ENCODE data around the gene COL4A5.
"Not testable (repeated sequence)": the region's sequence is repeated elsewhere in the genome, so short reads cannot be mapped to it uniquely, and the experiment has no call there.

Gene COL4A5

DNA sequence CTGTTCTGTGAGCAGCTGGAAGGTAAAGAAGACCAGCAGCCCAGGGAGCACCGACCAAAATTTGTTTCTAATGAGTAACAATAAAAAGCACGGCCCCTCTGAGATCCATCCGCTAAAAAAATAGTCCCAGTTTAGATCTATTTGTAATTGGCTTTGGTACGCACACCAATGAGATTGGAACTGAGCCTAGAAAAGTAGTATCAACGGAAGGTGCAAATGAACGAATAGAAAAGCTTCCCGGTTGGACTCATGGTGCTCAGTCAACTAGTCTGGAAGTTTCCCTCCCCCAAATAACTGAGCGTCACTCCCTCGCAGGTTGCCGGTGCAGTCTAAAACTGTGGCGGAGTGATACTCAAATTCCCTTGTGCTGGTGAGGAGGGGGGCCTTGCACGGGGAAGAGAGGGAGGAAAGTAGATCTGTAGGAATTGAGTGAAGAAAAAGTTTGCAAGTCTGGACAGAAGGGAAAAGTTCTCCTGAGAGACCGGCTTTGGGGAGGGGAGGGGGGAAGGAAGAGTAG, at the start of gene COL4A5:
Gene COL4A5 (plus strand): TSS at position 413 of the 517 bp plus-strand sequence. CDS start 288 bp downstream, outside the sequence.
- peak; percentile 60 for DNase-seq (ENCODE audit: low read depth, low spot score)

DNA sequence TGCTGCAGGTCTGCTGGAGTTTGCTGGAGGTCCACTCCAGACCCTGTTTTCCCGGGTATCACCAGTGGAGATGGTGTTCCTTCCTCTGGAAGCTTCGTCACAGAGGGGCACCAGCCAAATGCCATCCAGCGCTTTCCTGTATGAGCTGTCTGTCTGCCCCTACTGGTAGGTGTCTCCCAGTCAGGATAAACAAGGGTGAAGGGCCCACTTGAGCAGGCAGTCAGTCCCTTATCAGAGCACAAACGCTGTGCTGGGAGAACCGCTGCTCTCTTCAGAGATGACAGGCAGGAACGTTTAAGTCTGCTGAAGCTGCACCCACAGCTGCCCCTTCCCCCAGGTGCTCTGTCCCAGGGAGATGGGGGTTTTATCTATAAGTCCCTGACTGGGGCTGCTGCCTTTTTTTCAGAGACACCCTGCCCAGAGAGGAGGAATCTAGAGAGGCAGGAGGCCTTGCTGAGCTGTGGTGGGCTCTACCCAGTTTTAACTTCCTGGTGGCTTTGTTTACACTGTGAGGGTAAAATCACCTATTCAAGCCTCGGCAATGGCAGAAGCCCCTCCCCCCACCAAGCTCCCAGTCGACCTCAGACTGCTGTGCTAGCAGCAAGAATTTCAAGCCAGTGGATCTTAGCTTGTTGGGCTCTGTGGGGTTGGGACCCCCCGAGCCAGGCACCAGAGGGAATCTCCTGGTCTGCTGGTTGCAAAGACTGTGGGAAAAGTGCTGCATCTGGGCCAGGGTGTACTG, 48.5 kb upstream of the COL4A5 start:
- not testable (repeated sequence) for DNase-seq (ENCODE audit: low read depth, low spot score)

DNA sequence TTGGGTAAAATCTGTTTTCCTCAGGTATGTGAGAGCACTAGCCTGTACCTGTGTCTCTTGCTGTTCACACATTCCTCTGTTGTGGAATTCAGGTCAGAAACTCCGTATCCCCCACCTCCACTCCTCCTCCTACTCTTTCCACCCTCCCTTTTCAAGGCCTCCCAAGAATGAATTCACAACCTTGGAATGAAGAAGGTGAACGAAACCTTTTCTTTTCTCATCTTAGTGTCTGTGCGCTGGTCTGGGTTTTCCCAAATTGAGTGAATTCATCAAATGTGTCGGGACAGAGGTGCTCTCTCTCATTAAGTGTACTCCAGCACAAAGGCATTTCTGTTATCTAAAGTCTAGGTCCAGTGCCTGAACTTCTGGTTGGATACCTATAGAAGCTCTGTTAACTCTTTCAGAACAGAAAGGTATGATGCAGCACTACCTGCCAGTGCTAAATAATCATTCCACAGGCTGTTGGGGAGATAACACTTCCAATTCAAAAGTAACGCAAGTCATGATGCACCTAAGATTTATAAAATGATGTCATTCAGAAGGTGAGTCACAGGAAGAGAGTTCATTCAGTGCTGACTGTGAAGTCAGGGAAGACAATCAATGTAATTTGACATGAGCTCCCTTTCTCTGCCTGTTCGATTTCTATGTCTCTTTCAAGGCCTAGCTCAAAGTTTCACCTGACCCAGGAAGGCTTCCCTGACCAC, 43.3 kb upstream of the COL4A5 start:
- DNase-seq (ENCODE audit: low read depth, low spot score) = no peak

DNA sequence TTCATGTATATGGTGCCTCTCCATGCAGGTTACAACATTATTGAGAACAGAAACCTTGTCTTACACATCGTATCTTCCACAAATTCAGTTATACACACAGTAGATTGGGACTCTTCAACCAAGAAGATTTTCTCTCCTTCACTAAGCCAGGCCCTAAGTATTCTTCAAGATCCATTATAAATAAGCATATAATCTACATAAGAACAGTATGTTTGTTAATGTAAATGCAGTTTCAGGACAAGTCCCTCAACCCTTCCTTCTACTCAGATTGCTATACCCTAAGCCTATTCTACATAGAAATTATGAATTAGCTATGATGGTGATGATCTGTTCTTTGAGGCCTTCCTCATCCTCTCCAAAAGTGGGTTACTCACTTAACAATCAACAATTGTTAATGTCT, 42.7 kb upstream of the COL4A5 start:
- no peak for DNase-seq (ENCODE audit: low read depth, low spot score)

DNA sequence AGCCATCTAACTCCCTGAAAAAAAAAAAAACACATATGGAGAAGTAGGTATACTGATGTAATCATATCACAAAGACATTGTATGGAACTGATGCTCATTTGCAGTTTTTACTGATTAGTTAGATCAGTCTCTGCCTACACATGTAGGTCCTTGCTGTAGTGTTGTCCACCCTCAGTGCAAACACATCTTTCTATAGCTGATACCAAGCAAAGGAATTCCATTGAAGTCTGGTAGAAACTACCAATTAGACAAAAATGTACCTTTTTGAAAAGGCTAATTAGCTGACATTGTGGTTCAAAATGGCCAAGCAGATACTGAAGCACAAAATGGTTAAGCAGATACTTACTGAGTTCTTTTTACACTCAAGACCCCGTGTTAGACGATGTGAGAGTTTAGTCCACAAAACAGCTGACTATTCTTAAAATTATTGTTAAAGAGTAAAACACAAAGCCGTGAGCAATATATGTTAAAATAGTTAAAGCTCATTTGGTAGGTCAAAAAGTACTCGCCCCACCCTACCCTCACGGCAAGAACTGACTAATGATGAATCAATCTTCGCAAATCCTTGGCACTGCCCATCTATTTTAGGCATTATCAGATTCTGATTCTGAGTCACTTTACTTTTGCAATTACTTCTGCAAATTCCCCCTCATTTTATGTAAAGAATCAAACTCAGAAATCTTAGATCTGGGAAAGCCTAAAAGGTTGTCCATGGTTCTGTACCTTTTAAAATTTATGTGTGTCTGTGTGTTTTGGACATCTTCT, 41.8 kb upstream of the COL4A5 start:
- DNase-seq (ENCODE audit: low read depth, low spot score) = no peak

DNA sequence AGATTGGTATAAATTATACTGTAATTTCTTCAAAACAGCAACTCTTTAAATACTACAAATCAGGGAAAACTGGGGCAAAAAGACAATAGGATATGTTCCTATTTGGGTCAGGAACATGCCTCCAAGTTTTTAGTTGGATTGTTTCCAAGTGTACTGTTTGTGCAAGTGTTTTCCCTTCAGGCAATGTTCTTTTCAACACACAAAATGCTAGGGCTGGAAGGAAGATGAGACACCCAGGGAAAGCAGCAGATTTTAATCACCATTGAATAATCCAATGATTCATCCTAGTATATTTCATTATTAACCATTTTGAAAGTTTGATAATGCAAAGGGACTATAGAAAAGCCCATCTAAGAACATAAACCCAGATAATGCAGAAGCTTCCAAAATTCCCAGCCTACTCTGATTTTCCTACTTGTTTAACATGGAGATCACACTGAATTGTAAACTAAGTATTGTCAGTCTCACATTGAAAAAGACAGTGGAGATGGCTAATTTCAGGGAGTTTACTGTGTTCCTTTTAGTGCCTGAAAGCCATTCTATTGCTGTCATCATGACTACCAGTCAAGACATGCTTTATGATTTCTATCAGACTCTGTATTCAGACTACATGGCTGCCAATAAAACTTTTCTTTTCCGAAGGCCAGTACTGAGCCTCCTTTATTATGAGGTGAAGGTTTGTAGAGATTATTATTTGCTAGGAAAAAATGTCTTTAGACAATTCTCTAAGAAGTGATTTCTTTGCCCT, 40.0 kb upstream of the COL4A5 start:
- no peak for DNase-seq (ENCODE audit: low read depth, low spot score)

DNA sequence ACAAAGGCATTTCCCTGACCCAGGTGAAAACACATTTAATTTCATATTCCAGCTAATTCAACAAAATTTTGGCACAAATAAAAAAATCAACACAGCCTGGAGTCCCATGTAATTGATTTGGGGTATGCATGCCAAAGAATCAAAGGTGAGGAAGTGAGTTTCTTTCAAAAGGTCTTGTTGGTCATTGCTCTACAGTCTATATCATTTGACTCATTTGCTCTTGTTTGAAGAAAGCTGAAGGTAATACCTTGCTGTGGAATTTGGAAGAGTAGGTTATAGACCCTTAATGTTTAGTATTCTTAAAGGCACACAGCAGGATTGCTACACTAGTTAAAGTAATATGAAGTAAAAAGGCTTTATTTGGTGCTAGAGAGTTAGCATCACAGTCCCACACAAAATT, 26.9 kb upstream of the COL4A5 start:
- DNase-seq (ENCODE audit: low read depth, low spot score) = no peak

DNA sequence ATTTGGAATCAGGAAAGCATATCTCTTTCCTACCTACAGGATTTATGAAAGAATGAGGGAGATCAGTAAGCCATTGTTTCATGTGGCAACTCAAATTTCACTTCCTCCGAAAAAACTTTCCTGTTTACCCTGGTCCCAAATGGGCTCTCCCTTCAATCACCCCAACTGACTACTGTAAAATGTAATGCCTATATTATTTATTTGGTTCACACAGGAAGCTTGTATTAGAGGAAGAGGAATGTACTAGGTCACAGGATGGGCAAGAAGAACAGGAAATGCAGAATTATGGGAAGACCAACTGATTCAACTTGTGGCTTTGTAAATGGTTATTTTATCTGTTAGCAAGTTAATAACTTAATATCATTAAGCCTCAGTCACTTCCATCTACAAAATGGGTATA, 24.5 kb upstream of the COL4A5 start:
- no peak for DNase-seq (ENCODE audit: low read depth, low spot score)

DNA sequence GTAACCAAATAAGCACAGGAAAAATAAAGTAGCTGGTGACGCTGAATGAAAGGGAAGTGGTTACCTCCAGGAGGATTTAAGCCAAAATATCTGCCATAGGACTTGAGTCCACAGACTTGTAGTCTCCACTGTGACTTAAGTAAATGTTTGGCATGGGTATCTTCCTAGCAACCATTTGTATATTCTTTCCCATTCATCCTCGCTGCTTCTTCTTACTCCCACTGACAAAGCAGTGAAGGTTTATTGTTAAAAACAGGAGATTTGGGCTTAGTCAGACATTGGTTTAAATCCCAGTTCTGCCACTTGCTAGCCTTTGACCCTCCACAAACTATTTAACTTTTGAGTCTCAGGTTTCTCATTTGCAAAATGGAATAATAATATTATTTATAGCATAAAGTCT, 23.7 kb upstream of the COL4A5 start:
- DNase-seq (ENCODE audit: low read depth, low spot score) = no peak

DNA sequence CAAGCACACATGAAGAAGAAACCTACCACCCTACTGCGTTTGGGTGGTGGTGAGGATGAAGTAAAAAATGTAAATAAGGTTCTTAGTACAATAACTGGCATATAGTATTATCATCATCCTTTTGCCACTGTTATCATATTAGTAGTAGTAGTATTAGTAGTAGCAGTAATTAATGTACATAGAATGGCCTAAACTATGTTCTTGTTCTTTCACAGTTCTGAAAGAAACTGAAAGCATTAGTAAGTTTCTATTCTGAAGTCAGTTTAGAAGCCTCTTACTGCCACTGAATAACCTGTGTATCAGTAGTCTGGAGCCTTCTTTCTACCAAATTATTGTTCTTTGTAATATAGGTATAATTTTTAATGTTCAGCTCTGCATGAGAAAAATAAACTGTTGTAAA, 22.4 kb upstream of the COL4A5 start:
- no peak for DNase-seq (ENCODE audit: low read depth, low spot score)

DNA sequence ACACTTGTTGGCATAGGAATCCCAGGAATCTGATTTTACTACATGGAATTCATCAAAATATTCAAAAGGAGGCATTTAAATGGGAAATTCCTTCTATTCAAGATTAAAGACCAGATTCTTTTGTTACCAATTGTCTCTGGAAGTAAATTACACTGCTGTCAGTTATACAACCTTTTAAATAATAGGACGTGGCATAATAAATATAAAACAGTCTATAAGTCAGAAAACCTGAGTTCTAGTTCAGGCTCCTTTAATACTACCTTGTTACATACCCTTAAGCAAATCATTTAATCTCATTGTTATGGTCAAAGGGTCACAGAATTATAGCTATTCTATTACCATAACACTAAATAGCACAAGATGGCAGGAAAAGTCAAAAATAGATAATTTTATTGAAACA, 20.2 kb upstream of the COL4A5 start:
- no peak for DNase-seq (ENCODE audit: low read depth, low spot score)

DNA sequence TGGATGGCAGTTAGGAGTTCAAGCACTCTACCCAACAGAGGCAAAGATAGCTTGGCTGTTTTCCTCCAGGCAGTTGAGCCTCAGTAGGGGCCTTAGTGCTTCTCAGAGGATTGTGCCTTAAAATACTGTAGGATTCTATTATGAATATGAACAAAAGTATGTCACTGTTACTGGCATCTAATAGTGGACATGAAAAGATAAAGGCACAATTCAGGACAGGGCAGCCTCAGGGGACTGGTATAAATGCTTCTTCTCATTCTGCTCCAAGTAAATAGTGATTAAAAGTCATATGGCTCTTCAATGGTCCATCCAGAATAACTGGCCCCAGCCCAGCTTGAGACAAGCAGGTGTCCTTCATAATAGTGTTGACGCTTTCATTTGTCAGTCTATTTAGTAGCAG, 19.2 kb upstream of the COL4A5 start:
- no peak for DNase-seq (ENCODE audit: low read depth, low spot score)

DNA sequence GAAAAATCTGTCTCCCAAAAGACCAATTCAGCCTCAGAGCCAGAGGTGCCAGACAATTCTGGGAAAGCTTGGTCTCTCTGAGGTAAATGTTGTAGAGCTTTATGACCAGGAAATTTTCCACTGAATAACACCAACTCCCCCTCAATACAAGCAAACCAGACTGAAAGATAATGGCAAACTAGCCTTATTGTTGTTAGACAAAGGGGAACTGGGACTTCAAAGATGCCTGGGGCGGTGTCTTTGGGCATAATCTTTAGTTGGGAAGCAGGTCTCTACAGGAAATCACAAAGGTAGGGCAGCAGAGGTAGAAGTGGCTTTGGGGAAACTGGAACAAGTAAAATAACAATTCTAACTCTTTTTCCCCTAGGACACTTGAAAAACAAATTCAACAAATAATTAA, 13.4 kb upstream of the COL4A5 start:
- DNase-seq (ENCODE audit: low read depth, low spot score) = no peak

DNA sequence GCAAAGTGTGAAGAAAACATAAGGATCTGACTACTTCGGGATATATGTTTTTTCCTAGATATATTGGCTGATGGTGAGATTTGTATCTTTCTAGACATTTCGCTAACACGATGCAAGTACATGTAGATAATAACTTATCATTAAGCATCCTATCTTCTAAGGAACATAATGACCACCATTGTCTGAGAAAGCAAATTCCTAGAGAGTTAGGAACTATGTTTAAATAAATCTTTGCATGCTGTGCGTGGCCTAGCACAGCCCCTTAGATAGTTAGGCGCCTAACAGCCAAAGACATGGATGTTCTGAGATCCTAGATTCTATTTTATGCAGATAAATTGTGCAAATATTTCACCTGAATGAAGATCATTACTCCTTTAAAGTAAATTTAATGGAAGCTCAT, 4.4 kb upstream of the COL4A5 start:
- no peak for DNase-seq (ENCODE audit: low read depth, low spot score)

DNA sequence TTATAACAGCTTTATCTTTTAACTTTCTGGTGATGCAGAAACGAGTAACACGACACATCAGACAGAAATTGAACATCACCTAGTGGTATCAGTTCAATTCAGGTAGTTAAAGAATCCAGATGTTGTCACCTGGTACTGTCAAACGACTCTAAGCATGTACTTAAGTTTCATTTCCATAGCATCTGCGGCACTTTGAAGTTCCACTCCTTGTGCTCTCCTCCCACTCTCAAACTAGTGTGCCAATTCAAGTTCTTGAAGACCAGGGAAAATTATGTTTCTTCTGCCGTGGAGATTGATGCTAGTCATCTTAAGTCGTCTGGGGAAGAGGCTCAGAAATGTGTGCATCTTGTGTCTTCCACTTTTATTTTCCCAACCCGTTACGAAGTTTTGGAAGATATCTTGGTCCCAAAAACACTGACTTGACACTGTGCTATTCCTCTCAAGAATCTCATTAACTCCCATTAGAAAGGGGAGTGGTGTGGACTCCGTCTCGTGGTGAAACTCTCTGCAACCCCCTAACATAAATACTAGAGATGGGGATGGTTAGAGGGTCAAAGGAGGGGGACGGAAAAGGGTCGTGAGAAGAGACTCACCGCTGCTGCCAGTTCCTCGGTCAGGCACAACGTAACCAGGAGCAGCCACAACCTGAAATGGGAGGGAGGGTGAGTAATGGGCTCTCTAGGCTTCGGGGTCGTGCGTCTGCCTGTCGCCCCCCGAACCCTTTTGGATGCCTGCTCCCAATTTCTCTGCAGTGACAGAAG, 2.1 kb upstream of the COL4A5 start:
- DNase-seq (ENCODE audit: low read depth, low spot score) = no peak

DNA sequence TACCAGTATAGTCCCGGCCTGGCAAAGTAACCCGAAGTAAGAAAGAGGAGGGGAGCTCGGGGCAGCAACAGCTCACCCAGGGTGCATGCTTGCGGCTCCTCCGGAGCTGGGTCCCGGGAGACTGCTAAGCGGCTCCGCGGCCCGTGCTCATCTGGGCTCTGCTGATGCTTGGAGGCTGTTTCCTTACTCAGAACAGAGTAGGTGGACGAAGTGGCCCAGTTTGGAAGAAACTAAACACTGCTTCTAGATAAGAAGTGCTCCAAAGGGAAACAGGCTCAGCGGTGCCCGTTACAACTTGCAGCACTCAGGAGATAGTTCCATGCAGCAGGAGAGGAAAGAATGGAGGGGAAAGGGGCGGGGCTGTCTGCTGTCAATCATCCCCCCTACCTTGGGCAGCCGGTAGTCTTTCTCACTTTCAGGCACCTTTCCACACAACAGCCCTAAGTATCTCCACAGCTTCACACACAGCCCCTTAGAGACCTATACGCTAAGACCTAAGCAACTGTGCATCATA, 1.5 kb upstream of the COL4A5 start, which contains the start of gene COL4A6:
Gene COL4A6 (minus strand): TSS at position 313 of the 514 bp plus-strand sequence. CDS start 226 bp downstream, at position 87.
- DNase-seq (ENCODE audit: low read depth, low spot score) = no peak

DNA sequence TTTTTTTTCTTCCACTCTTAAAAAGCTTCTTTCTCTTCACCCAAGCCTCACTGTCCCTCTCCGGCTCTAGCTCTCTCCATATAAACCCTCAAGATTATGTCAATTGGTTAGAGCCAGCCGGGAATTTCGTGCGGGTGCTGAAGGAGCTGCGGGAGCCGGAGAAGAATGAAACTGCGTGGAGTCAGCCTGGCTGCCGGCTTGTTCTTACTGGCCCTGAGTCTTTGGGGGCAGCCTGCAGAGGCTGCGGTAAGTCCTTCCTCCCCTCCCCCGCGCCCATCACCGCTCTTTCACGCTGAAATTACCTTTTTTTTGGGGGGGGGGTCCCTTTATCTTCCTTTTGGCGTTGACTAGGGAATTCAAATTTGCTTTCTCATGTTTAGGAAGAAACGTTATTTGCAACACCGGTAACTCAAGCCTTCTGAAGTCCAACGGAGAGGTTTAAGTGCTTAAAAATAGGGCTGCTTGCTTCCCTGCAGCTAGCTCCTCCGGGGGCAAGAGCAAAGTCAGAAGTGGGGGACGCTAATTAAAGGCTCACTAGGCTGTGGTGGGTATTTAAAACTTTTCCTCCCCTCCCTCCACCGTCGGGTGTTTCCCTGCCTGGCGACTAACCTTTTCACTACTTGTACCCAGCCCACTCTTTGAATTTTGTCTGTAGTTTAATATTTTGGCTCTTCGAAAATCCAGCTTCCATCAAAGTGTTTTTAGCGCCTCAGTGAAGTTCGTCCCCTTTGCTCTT, 491 bp downstream of the COL4A5 start:
- no peak for DNase-seq (ENCODE audit: low read depth, low spot score)

DNA sequence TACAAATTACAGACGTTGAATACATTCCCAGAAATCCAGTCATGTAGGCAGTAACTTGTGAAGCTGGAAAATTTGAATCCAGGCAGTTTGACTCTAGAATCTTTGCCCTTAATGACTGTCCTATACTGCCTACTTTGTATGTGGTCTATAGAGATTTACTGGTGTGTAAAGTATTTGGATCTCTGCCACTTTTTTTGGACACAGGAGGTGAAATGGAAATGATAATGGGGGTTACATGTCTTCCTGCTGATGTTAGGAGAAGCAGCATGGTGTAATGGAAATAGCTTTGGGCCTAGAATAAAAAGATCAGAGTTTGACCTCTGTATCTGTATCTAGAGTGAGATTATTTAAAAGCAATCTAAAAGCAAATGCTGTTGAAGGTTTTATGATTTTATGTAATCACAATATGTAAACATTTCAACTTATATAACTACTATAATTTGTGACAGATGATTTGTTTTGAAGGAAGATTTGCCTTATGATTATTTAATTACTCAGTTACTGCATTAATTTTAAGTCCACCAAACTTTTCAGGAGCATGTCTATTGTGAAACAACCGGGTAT, 3.3 kb downstream of the COL4A5 start:
- no peak for DNase-seq (ENCODE audit: low read depth, low spot score)

DNA sequence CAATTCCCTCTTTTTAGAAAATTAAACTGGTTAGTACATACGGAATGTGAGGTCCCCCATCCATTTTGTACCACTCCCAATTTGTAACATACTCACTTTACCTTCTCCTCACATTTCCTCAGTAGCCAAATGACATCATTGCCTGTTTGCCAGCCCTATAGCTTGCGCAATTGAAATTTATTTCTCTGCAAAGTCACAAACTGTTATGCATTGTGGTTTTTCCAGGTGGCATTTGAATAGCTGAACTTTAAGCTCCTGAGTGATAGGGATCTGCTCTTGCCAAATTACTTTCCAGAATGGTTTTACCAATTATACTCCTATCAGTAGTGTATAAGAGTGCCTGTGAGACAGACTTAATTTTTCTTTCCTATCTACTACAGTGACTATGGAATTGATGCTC, 7.7 kb downstream of the COL4A5 start:
- DNase-seq (ENCODE audit: low read depth, low spot score) = no peak
